ENCODE results near the gene PROCA1. TPM values are rescaled to one million over a fixed set of nuclear protein-coding genes. Genes with fewer than 3 reads are reported as not detected.
"Not testable (repeated sequence)": the region's sequence is repeated elsewhere in the genome, so short reads cannot be mapped to it uniquely, and the experiment has no call there.

The PROCA1 gene
- total and polyA plus RNA-seq, 7 donors, result 0.54 to 2.3 (median 1.1) TPM; not detected in 1

DNA sequence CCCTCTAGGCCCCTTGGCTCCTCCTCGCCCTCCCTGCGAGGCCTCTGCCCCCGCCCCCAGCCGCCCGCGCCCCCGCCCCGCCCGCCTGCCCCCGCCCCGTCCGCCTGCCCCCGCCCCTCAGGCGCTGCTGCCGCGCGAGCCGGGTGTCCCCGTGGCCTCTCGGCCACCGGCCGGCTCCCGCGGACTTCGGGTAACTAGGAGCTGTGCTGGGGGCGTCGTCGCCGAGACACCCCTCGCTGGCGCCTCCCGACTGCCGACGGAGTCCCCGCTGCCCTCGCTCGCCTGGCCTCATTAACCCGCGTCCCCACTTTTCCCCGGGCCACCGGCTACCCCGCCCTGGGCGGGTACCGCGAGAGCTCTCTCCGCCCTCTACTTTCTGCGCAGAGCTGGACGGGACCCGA is 14.5 kb upstream of the PROCA1 start, which contains the start of gene TLCD1:
TSS of gene TLCD1 (minus strand) at position 8 of the 401 bp plus-strand sequence. CDS start 136 bp downstream, outside the sequence.
- Histone ChIP-seq H3K4me1 (peaks cover 0 to 49% (median 44%) of the 10 kb centered on the region in 4 donors), H3K27me3 (peaks cover 0 to 8% (median 0%) of the 10 kb centered on the region in 3 donors), H3K9me3 (no peaks in the 10 kb centered on the region), H3K27ac (peak within 1 kb of the TSS; percentile 88 to 97 (median 96)), H3K36me3 (peaks cover 17 to 36% (median 27%) of the 10 kb centered on the region in 4 donors), H3K4me3 (peak within 1 kb of the TSS; percentile 51 to 83 (median 68))
- TF ChIP-seq, protein P1, sequence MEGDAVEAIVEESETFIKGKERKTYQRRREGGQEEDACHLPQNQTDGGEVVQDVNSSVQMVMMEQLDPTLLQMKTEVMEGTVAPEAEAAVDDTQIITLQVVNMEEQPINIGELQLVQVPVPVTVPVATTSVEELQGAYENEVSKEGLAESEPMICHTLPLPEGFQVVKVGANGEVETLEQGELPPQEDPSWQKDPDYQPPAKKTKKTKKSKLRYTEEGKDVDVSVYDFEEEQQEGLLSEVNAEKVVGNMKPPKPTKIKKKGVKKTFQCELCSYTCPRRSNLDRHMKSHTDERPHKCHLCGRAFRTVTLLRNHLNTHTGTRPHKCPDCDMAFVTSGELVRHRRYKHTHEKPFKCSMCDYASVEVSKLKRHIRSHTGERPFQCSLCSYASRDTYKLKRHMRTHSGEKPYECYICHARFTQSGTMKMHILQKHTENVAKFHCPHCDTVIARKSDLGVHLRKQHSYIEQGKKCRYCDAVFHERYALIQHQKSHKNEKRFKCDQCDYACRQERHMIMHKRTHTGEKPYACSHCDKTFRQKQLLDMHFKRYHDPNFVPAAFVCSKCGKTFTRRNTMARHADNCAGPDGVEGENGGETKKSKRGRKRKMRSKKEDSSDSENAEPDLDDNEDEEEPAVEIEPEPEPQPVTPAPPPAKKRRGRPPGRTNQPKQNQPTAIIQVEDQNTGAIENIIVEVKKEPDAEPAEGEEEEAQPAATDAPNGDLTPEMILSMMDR (IDR thresholded peaks at IDR 0.05), result no peak
- 1% methylated on average over 49 of the region's 49 CpGs for WGBS, 2 donors
- DNase-seq, result peak; percentile 82
- intact Hi-C loops (cut with DNase I), result loop anchor here (5.0 to 10.0 kb wide), 3 partner anchors 86 to 569 kb away; partner anchors contain the start of genes FLOT2 and NUFIP2

DNA sequence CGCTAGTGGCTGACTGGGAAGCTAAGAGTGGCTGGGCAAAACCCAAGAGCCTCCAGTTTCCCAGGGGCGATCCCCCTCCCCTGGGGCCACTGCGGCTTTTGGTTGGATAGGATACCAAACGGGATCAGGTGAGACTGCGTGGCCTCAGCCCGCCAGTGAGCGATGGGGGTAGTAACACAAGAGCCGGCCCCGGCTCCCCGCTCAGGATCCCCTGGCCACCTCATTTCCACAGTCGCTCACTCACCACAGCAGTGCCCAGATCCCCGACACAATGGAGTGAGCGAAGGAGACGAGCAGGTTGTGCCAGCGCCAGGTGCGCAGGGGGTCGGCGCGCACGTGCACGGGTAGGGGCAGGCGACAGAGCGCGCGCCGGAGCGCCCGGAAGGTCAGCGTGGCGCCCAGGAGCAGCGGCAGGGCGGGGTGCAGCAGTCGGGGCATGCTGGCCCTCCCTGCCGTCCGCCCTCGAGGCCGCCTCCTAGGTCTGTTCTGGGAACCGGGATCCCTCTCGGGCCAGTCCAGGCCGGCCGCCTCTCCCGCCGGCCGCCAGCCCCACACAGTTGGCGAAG is 14.1 kb upstream of the PROCA1 start:
- WGBS, 2 donors, result 1 to 2% methylated on average over 45 of the region's 45 CpGs
- Histone ChIP-seq H3K4me1 (peaks cover 0 to 54% (median 49%) of the 10 kb centered on the region in 4 donors), H3K27ac (peak overlapping the region; percentile 88 to 97 (median 96)), H3K4me3 (peak overlapping the region; percentile 26 to 83 (median 68)), H3K9me3 (no peaks in the 10 kb centered on the region), H3K36me3 (peaks cover 17 to 38% (median 27%) of the 10 kb centered on the region in 4 donors), H3K27me3 (peaks cover 0 to 8% (median 0%) of the 10 kb centered on the region in 3 donors)
- intact Hi-C loops (cut with DNase I), result loop anchor here (5.0 to 10.0 kb wide), 3 partner anchors 87 to 569 kb away; partner anchors contain the start of genes FLOT2 and NUFIP2
- DNase-seq, result peak; percentile 84
- no peak for TF ChIP-seq POLR2A (IDR thresholded peaks at IDR 0.05)
- peak in 1 of 4 donors; percentile 6 for TF ChIP-seq POLR2AphosphoS5 (IDR thresholded peaks at IDR 0.05)
- no peak for TF ChIP-seq EP300 (IDR thresholded peaks at IDR 0.05)
- TF ChIP-seq, protein P1 (IDR thresholded peaks at IDR 0.05), result no peak

DNA sequence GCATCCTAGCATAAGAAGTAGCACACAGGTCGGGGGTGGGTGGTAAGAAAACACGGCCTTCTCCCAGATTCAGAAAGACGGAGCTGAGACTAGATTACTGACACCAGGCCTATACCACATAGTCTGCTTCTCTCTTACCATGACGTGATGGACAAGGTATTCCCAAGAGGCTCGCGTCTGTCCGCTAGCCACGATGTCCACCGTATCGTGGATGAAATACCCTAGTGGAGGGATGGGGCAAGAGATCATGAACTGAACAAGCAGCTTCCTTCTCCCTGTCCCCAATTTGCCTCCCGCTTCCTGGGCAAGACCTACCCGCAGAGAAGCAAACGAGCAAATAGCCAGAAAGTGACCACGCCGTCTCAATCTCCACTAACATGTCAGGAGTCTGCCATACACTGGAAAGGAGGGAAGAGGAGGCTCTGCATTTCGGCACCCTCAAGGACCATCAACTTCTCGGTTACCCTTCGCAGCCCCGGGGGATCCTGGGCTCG is 13.5 kb upstream of the PROCA1 start:
- H3K27ac ChIP-seq, result peak overlapping the region; percentile 88 to 97 (median 96)
- intact Hi-C loops (cut with DNase I), result loop anchor here (5.0 to 10.0 kb wide), 3 partner anchors 87 to 570 kb away; partner anchors contain the start of genes FLOT2 and NUFIP2
- H3K27me3 ChIP-seq, result peaks cover 0 to 8% (median 0%) of the 10 kb centered on the region in 3 donors
- 6 to 29% methylated on average over 20 of the region's 20 CpGs for WGBS, 2 donors
- H3K4me3 ChIP-seq, result peak overlapping the region in 3 of 4 donors; percentile 60 to 83 (median 75)
- TF ChIP-seq POLR2A (IDR thresholded peaks at IDR 0.05) (no peak), POLR2AphosphoS5 (IDR thresholded peaks at IDR 0.05) (peak in 2 of 4 donors; percentile 21 to 35)
- H3K4me1 ChIP-seq, result peaks cover 0 to 60% (median 54%) of the 10 kb centered on the region in 4 donors
- H3K36me3 ChIP-seq, result peaks cover 17 to 38% (median 27%) of the 10 kb centered on the region in 4 donors
- no peaks in the 10 kb centered on the region for H3K9me3 ChIP-seq
- peak; percentile 70 for DNase-seq

DNA sequence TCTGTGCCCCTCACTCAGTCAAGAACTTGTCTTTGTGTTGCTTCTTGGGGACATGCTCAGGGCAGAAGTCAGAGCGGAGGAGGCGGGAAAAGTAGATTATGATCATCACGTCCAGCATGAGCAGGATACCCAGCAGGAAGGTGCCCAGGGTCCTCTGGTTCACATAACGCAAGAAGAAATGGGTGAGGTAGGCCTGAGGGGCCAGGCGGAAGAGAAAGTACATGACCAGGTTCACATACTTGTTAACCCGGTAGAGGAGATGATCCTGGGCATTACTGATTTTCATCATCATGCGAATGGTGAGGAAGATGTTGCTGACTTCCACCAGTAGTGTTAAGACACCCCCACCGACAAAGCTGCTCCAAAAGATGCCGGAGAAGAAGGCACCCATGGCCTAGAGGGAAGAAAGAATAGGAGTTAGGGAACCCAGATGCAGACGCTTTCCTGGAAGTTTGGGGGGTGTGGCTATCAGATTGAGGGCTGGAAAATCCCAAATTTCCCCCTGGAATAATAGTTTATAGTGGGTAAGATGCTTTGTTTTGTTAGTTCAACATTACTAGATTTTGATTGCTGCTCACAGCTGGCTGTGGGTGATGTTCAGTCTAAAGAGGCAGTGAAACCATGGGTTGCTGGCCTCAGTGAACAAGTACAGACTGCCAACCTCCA is 12.9 kb upstream of the PROCA1 start:
- no peak for DNase-seq
- intact Hi-C loops (cut with DNase I), result loop anchor here (5.0 to 10.0 kb wide), 3 partner anchors 88 to 570 kb away; partner anchors contain the start of genes FLOT2 and NUFIP2
- H3K27ac ChIP-seq, result peak overlapping the region in 2 of 4 donors; percentile 96 to 97
- no peak overlapping the region for H3K4me3 ChIP-seq
- H3K4me1 ChIP-seq, result peaks cover 0 to 61% (median 54%) of the 10 kb centered on the region in 4 donors
- 62 to 79% methylated on average over 10 of the region's 10 CpGs for WGBS, 2 donors
- TF ChIP-seq POLR2AphosphoS5 (IDR thresholded peaks at IDR 0.05) (no peak), POLR2A (IDR thresholded peaks at IDR 0.05) (no peak), EP300 (IDR thresholded peaks at IDR 0.05) (no peak)
- TF ChIP-seq, protein P1 (IDR thresholded peaks at IDR 0.05), result no peak
- H3K36me3 ChIP-seq, result peaks cover 17 to 38% (median 27%) of the 10 kb centered on the region in 4 donors
- H3K27me3 ChIP-seq, result peaks cover 0 to 8% (median 0%) of the 10 kb centered on the region in 3 donors
- H3K9me3 ChIP-seq, result no peaks in the 10 kb centered on the region

DNA sequence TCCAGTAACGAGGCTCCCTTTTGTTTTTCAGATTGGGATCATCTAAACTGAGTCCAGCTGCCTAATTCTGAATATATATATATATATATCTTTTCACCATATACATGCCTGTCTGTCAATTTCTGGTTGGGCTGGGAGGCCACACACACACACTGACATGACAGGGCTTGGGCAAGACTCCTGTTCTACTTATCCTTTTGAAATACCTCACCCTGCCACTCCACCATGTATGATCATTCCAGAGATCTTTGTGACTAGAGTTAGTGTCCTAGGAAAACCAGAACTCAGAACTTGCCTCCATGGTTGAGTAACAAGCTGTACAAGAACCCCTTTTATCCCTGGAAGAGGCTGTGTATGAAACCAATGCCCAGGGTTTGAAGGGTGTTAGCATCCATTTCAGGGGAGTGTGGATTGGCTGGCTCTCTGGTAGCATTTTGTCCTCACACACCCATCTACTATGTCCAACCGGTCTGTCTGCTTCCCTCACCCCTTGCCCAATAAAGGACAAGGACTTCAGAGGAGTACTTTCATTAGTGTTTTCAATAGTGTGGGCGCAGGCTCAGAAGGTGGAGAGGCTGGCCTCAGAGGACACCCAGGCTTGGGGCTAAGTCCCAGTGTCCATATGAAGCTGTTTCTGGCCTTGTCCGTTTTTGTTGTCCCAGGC is 12.3 kb upstream of the PROCA1 start:
- H3K27me3 ChIP-seq, DNase-seq, H3K4me3 ChIP-seq, H3K9me3 ChIP-seq, H3K27ac ChIP-seq: not testable (repeated sequence)
- peaks cover 17 to 38% (median 27%) of the 10 kb centered on the region in 4 donors for H3K36me3 ChIP-seq
- peaks cover 0 to 65% (median 56%) of the 10 kb centered on the region in 4 donors for H3K4me1 ChIP-seq
- 43 to 71% methylated on average over 4 of the region's 4 CpGs for whole genome bisulfite sequencing, 2 donors
- intact Hi-C loops (cut with DNase I), result loop anchor here (10.0 kb wide), 1 partner anchor 571 kb away; the partner anchor contains the start of gene NUFIP2
